HUES64 (cell line): ENCODE measurements around the gene NMU. TPM values are rescaled to one million over a fixed set of nuclear protein-coding genes. Genes with fewer than 3 reads are reported as not detected.
"Not testable (repeated sequence)": the region's sequence is repeated elsewhere in the genome, so short reads cannot be mapped to it uniquely, and the experiment has no call there.

ENCODE experiments used
- H3K27ac ChIP-seq: 2 replicates; pipeline ENCODE4 v1.7.0; 2013; ENCODE audit warnings: low read depth, low read length, inconsistent platforms
- H3K27me3 ChIP-seq: 2 replicates; pipeline ENCODE4 v1.6.1; 2013; ENCODE audit warnings: mild to moderate bottlenecking, low read length; ENCODE audit not compliant: insufficient read depth
- H3K36me3 ChIP-seq: 2 replicates; pipeline ENCODE4 v1.6.1; 2013; ENCODE audit warnings: mild to moderate bottlenecking, low read length; ENCODE audit not compliant: insufficient read depth
- H3K4me1 ChIP-seq: 2 replicates; pipeline ENCODE4 v1.6.1; 2013; ENCODE audit warnings: mild to moderate bottlenecking, low read length, moderate library complexity; ENCODE audit not compliant: insufficient read depth
- H3K4me3 ChIP-seq: 2 replicates; pipeline ENCODE4 v1.5.1; 2013; ENCODE audit warnings: mild to moderate bottlenecking, low read length, moderate library complexity
- H3K9ac ChIP-seq: 2 replicates; pipeline ENCODE4 v1.6.1; 2013; ENCODE audit warnings: mild to moderate bottlenecking, low read depth, low read length
- H3K9me3 ChIP-seq: 2 replicates; pipeline ENCODE4 v1.6.1; 2013; ENCODE audit warnings: low read depth, low read length; ENCODE audit not compliant: insufficient read depth
- WGBS: fragments of 150-250, 120-280 bp; methylation state at CpG from one replicate; pipeline ENCODE4 v1.1.7; 2013; ENCODE audit warnings: missing lambda C conversion rate; 5-methylcytosine and 5-hydroxymethylcytosine counted together
- polyA plus RNA-seq, 2 experiments: library from polyadenylated mRNA; stranded (reverse); fragments of 50-300 nt; gene quantifications; one replicate each; pipeline ENCODE4 v1.2.3, GENCODE V29; 2013

NMU gene, protein sequence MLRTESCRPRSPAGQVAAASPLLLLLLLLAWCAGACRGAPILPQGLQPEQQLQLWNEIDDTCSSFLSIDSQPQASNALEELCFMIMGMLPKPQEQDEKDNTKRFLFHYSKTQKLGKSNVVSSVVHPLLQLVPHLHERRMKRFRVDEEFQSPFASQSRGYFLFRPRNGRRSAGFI
- polyA plus RNA-seq (2013, experiment 1 of 2): 19.9 TPM
- 28.8 TPM for polyA plus RNA-seq (2013, experiment 2 of 2)

DNA sequence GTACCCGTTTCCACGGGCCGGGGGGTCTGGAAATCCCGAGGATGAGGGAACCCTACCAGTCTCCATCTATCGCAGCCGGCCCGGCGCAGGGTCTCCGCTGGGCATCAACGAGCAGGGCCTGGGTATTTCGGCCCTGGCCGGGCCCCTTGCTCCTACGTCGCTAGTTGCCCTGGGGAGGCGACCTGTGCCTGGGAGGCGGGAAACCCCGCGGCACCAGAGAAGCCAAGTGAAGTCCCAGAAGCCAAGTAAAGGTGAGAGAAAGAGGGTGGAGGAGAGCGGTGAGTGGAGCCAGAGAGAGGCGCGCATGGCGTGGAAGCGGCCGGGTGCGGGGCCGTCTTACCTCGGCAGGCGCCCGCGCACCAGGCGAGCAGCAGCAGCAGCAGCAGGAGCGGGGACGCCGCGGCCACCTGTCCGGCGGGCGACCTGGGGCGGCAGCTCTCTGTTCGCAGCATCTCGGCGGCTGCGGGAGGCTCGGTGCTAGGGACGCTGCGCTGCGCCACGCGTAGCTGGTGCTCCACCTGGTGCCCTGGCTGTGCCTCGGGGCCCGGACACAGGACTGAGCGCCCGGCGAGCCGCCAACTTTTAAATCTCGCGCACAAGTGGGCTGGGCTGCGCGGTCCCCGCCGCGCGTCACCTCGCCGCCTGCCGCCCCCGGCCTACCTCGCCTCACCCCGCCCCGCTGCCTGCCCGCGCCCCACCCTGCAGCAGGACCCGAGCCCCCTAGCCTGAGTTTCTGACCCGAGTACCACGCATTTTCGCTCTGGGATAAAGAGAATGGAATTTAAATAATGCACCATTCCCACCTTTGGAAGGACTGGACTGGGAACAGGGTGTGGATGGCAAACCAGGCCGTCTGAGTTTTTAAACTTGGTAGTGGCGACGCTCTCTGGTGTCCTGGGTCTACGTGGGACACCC lies at the start of gene NMU:
NMU (minus strand) TSS at position 558 of the 915 bp plus-strand sequence; CDS start at position 452, 106 bp downstream.
- under 1% methylated on average over 80 of the region's 80 CpGs for WGBS
- Histone ChIP-seq H3K9ac (peak within 1 kb of the TSS; percentile 54), H3K9me3 (no peaks in the 10 kb centered on the region), H3K27ac (no peak within 1 kb of the TSS; the same call in 1 of the 2 replicates), H3K4me1 (peaks cover 44% of the 10 kb centered on the region), H3K36me3 (no peaks in the 10 kb centered on the region), H3K27me3 (peaks cover 33% of the 10 kb centered on the region), H3K4me3 (peak within 1 kb of the TSS; percentile 58)

DNA sequence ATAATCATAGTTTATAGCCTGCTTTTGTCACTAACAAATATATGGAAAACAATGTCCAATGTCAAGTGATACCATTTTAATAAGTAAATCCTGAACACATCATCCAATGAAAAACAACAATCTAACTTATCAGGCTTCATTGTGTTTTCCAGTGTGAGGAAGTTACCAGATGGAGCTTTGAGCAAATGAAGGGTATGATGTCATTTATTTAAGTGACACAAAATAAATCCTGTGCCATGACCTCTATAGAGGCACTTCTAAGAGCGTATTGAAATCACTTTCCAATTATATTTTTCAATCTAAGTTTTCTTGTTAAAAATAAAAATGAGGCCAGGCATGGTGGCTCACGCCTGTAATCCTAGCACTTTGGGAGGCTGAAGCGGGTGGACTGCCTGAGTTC lies 48.2 kb upstream of the NMU start:
- Histone ChIP-seq H3K4me3 (no peak overlapping the region), H3K36me3 (no peaks in the 10 kb centered on the region), H3K27ac (no peak overlapping the region), H3K9ac (no peak overlapping the region), H3K9me3 (no peaks in the 10 kb centered on the region), H3K27me3 (no peaks in the 10 kb centered on the region), H3K4me1 (peaks cover 5% of the 10 kb centered on the region; the same call in 1 of the 2 replicates)
- 92% methylated on average over 3 of the region's 3 CpGs for whole genome bisulfite sequencing

DNA sequence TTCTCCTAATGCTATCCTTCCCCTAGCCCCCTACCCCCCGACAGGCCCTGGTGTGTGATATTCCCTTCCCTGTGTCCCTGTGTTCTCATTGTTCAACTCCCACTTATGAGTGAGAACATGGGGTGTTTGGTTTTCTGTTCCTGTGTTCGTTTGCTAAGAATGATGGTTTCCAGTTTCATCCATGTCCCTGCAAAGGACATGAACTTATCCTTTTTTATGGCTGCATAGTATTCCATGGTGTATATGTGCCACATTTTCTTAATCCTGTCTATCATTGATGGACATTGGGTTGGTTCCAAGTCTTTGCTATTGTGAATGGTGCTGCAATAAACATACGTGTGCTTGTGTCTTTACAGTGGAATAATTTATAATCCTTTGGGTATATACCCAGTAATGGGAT lies 46.7 kb upstream of the NMU start:
- H3K9ac ChIP-seq, H3K27ac ChIP-seq, H3K4me1 ChIP-seq, H3K27me3 ChIP-seq, H3K36me3 ChIP-seq, H3K4me3 ChIP-seq, H3K9me3 ChIP-seq: not testable (repeated sequence)
- WGBS: 89% methylated on average over 3 of the region's 3 CpGs

DNA sequence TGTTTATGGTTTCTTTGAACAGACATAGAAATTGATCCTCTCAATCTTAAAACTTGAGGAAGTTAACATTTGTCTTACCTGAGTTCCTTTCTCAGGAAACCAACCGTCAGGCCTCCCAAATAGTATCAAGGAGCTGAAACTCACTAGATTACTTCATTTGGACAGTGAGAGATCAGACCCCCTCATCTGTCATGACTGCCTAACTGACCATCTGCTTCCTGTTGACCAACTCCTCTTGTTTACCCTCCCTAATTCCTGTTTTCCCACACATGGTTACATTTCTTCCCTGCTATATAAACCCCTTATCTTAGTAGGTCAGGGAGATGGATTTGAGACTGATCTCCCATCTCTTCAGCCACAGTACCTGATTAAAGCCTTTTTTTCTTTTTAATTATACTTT lies 46.2 kb upstream of the NMU start:
- H3K27ac ChIP-seq: no peak overlapping the region
- H3K4me3 ChIP-seq: no peak overlapping the region
- 95% methylated on average over 1 of the region's 1 CpG for WGBS
- peaks cover 5% of the 10 kb centered on the region; the same call in 1 of the 2 replicates for H3K4me1 ChIP-seq
- no peaks in the 10 kb centered on the region for H3K27me3 ChIP-seq
- no peaks in the 10 kb centered on the region for H3K36me3 ChIP-seq
- H3K9ac ChIP-seq: no peak overlapping the region
- H3K9me3 ChIP-seq: no peaks in the 10 kb centered on the region

DNA sequence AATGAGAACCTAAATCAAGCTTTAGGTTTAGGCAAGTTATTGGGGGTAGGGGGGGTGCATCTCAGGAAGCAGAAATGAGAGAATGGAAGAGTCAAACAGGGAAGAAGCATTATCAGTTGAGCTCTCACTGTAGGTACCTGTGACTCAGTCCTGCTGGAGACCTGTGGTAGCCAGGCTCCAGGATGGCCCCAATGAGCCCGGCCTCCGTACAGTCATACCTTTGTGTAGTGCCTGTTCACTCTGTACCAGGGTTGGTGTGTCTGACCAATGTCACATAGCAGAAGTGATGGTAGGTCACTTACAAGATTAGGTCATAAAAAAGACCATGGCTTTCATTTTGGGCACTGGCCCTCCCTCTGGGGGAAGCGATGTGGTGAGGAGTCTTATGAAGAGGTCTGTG lies 45.3 kb upstream of the NMU start:
- WGBS: 96% methylated on average over 3 of the region's 3 CpGs
- H3K36me3 ChIP-seq: no peaks in the 10 kb centered on the region
- H3K4me3 ChIP-seq: no peak overlapping the region
- H3K9ac ChIP-seq: no peak overlapping the region
- no peaks in the 10 kb centered on the region for H3K27me3 ChIP-seq
- H3K4me1 ChIP-seq: peaks cover 5% of the 10 kb centered on the region; the same call in 1 of the 2 replicates
- no peaks in the 10 kb centered on the region for H3K9me3 ChIP-seq
- H3K27ac ChIP-seq: no peak overlapping the region

DNA sequence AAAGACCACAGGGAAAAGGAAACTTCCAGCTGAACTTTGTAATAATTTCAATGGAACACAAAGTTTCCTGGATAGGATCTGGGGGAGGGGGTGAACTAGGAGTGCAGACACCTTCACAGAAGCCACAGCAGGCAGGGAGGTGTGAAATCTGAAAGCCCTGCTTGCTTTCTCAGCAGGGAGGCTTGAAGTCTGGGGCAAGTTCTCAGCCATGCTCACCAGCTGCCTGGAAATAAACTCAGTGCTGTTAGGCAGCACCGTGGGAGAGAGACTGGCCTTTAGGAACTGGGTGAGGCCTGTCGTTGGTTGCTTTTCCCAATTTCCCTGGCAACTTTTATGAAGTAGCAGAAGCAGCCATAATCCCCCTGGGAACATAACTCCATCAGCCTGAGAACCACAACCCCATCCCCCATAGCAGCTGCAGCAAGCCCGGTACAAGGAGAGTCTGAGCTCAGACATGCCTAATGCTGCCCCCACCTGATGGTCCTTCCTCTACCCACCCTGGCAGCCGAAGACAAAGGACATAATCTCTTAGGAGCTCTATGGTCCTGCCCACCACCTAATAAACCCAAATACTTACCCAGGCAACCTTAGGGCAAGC lies 39.2 kb upstream of the NMU start:
- H3K9ac ChIP-seq: no peak overlapping the region
- H3K27ac ChIP-seq: no peak overlapping the region
- WGBS: 55% methylated on average over 4 of the region's 4 CpGs
- H3K36me3 ChIP-seq: no peaks in the 10 kb centered on the region
- H3K4me3 ChIP-seq: no peak overlapping the region
- H3K4me1 ChIP-seq: no peaks in the 10 kb centered on the region
- H3K27me3 ChIP-seq: no peaks in the 10 kb centered on the region
- no peaks in the 10 kb centered on the region for H3K9me3 ChIP-seq

DNA sequence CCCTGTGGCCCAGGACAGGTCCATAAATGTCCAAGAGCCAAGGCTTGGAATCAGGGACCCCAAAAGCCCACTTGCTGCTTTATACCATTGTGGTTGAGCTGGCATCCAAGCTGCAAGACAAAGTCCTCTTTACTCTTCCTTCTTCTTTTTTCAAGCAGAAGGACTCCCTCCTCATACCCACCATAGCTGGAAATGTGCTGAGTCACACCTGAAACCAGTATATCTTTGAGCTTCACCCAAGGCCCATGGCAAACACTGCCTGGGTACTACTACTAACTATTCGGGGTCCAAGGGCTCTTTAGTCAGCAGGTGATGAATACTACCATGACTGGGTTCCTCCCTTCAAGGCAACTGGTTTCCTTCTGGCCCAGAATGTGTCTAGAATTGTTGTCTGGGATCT lies 37.3 kb upstream of the NMU start:
- 91% methylated on average over 1 of the region's 1 CpG for WGBS
- Histone ChIP-seq H3K27ac (no peak overlapping the region), H3K4me1 (no peaks in the 10 kb centered on the region), H3K36me3 (no peaks in the 10 kb centered on the region), H3K27me3 (no peaks in the 10 kb centered on the region), H3K9me3 (no peaks in the 10 kb centered on the region), H3K4me3 (no peak overlapping the region), H3K9ac (no peak overlapping the region)

DNA sequence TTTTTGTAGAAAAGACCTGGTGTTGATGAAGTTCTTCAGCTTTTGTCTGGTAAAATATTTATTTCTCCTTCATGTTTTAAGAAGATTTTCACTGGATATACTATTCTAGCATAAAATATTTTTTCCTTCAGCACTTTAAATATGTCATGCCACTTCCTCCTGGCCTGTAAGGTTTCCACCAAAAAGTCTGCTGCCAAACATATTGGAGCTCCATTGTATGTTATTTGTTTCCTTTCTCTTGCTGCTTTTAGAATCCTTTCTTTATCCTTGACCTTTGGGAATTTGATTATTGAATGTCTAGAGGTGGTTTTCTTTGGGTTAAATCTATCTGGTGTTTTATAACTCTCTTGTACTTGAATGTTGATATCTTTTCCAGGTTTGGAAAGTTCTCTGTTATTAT lies 35.6 kb upstream of the NMU start:
- no peaks in the 10 kb centered on the region for H3K36me3 ChIP-seq
- no peaks in the 10 kb centered on the region for H3K4me1 ChIP-seq
- H3K27me3 ChIP-seq: no peaks in the 10 kb centered on the region
- H3K4me3 ChIP-seq: no peak overlapping the region
- no peak overlapping the region for H3K27ac ChIP-seq
- no peak overlapping the region for H3K9ac ChIP-seq
- no peaks in the 10 kb centered on the region for H3K9me3 ChIP-seq

DNA sequence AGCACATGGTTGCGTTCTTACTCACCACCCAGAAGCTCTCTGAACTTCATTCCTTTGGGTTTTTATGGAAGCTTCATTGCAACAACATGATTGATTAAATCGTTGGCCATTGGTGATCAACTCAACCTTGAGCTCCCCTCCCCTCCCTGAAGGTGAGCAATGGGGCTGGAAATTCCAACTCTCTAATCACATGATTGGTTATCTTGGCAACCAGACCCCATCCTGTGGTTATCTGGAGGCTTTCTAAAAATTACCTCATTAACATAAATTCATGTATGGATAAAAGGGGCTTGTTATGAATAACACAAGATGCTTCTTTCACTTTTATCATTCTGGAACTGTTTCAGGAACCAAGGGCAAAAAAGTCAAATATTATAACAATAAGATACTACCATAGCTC lies 34.6 kb upstream of the NMU start:
- WGBS: 94% methylated on average over 2 of the region's 2 CpGs
- H3K4me3 ChIP-seq: no peak overlapping the region
- H3K27me3 ChIP-seq: no peaks in the 10 kb centered on the region
- H3K4me1 ChIP-seq: no peaks in the 10 kb centered on the region
- no peak overlapping the region for H3K27ac ChIP-seq
- no peaks in the 10 kb centered on the region for H3K9me3 ChIP-seq
- no peaks in the 10 kb centered on the region for H3K36me3 ChIP-seq
- no peak overlapping the region for H3K9ac ChIP-seq

DNA sequence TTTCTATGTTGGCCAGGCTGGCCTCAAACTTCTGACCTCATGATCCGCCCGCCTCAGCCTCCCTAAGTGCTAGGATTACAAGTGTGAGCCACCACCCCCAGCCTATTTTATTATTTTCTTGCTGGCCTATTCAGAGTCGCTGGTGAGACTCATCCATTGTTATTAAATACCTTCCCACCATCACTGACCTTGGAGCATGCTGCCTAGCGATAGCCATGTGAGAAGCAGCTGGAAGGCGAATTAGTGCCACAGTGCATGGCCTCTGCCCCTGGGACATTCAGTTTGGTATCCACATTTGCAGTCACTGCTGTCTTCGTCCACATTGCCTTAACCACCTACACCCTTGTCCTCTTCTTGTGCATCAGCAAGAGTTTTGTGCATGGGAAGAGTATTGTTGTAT lies 32.4 kb upstream of the NMU start:
- 86% methylated on average over 6 of the region's 6 CpGs for WGBS
- no peak overlapping the region for H3K27ac ChIP-seq

DNA sequence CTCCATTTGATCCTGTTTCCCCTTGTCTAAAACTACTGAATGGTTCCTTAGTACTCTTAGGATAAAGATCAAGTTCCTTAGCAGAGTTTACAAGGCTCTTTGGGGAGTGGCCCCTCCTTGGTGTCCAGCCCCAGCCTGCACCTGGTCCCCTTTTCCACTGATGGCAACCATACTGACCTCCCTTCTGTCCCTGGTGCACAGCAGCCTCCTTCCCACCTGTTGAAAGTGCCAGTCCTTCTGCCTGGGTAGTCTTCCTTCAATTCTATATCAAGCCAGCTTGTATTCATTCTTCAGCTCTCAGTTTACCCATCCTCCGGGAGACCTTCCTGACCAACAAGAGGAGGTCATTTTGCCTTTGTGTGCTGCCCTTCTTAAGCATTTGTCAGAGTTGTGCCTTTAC lies 30.4 kb upstream of the NMU start:
- Histone ChIP-seq H3K9me3 (no peaks in the 10 kb centered on the region), H3K4me3 (no peak overlapping the region), H3K27ac (no peak overlapping the region), H3K4me1 (no peaks in the 10 kb centered on the region), H3K27me3 (no peaks in the 10 kb centered on the region), H3K9ac (no peak overlapping the region), H3K36me3 (no peaks in the 10 kb centered on the region)
- 82% methylated on average over 1 of the region's 1 CpG for WGBS

More for the DNA sequence above, 32.4 kb upstream of the NMU start:
- Histone ChIP-seq H3K27me3 (no peaks in the 10 kb centered on the region), H3K4me1 (no peaks in the 10 kb centered on the region), H3K9me3 (no peaks in the 10 kb centered on the region), H3K4me3 (no peak overlapping the region), H3K9ac (no peak overlapping the region), H3K36me3 (no peaks in the 10 kb centered on the region)
